Neural cell (in vitro differentiated cells): ENCODE results near the gene P2RY6. TPM values are rescaled to one million over a fixed set of nuclear protein-coding genes. Genes with fewer than 3 reads are reported as not detected.

Experiments used
- H2AFZ ChIP-seq: fragments of 200-600, 300-800 bp; sonication (generic), shearing (Covaris generic); 2 replicates; pipeline ENCODE4 v1.6.0; 2014; ENCODE audit warnings: low read depth, mild to moderate bottlenecking, antibody characterized with exemption, low read length, moderate library complexity
- H3F3A ChIP-seq: fragments of 200-600 bp; shearing (Covaris generic); 2 replicates; pipeline ENCODE4 v1.6.1; 2016; ENCODE audit warnings: mild to moderate bottlenecking, moderate library complexity, mixed read lengths, antibody characterized with exemption, low read length; ENCODE audit not compliant: insufficient read depth, poor library complexity, severe bottlenecking
- H3K27ac ChIP-seq: fragments of 200-600, 300-800 bp; sonication (generic), shearing (Covaris generic); 2 replicates; pipeline ENCODE4 v1.5.1; 2014; ENCODE audit warnings: mild to moderate bottlenecking, low read length, moderate library complexity
- H3K27me3 ChIP-seq: fragments of 300-800, 200-600 bp; sonication (generic), shearing (Covaris generic); 2 replicates; pipeline ENCODE4 v1.6.0; 2014; ENCODE audit warnings: mild to moderate bottlenecking, low read depth, low read length, moderate library complexity; ENCODE audit not compliant: insufficient read depth
- H3K36me3 ChIP-seq: fragments of 300-800, 200-600 bp; sonication (generic), shearing (Covaris generic); 2 replicates; pipeline ENCODE4 v1.5.1; 2014; ENCODE audit warnings: mild to moderate bottlenecking, antibody characterized with exemption, low read length, moderate library complexity; ENCODE audit not compliant: insufficient read depth
- H3K4me2 ChIP-seq: fragments of 300-800, 200-600 bp; sonication (generic), shearing (Covaris generic); 2 replicates; pipeline ENCODE4 v1.6.0; 2014; ENCODE audit warnings: mild to moderate bottlenecking, low read length
- H3K4me3 ChIP-seq: fragments of 300-800, 200-600 bp; sonication (generic), shearing (Covaris generic); 2 replicates; pipeline ENCODE4 v1.5.1; 2014; ENCODE audit warnings: mild to moderate bottlenecking, low read length, moderate library complexity
- H3K79me2 ChIP-seq: fragments of 200-600 bp; shearing (Covaris generic); replicated peaks from 2 replicates; pipeline ENCODE4 v1.6.0; 2014; ENCODE audit warnings: mild to moderate bottlenecking, low read length, moderate library complexity; ENCODE audit not compliant: insufficient read depth
- H3K9ac ChIP-seq: fragments of 300-800, 200-600 bp; sonication (generic), shearing (Covaris generic); 2 replicates; pipeline ENCODE4 v1.6.1; 2016; ENCODE audit warnings: mild to moderate bottlenecking, low read length, mixed read lengths
- H3K9me2 ChIP-seq: fragments of 200-600 bp; shearing (Covaris generic); 2 replicates; pipeline ENCODE4 v1.6.1; 2016; ENCODE audit warnings: mild to moderate bottlenecking, low read length, mixed read lengths; ENCODE audit not compliant: insufficient read depth
- H3K9me3 ChIP-seq: fragments of 200-600, 300-800 bp; sonication (generic), shearing (Covaris generic); 2 replicates; pipeline ENCODE4 v1.6.1; 2016; ENCODE audit warnings: mild to moderate bottlenecking, mixed run types, low read length, moderate library complexity, mixed read lengths
- H4K20me1 ChIP-seq: fragments of 200-600 bp; shearing (Covaris generic); 2 replicates; pipeline ENCODE4 v1.6.1; 2016; ENCODE audit warnings: mild to moderate bottlenecking, mixed run types; ENCODE audit not compliant: insufficient read depth
- CTCF ChIP-seq: fragments of 450-650 bp; IDR thresholded peaks from 2 replicates; pipeline ENCODE4 v1.5.1; 2014; ENCODE audit warnings: antibody characterized with exemption, mild to moderate bottlenecking, moderate library complexity; ENCODE audit not compliant: poor library complexity, severe bottlenecking
- EP300 ChIP-seq: fragments of 450-650 bp; conservative IDR thresholded peaks from 2 replicates; pipeline ENCODE4 v1.6.1; 2014; ENCODE audit warnings: antibody characterized with exemption, mild to moderate bottlenecking, moderate library complexity; ENCODE audit not compliant: poor library complexity, severe bottlenecking
- EZH2 ChIP-seq: fragments of 200-600, 300-800 bp; shearing (Covaris generic), sonication (generic); IDR thresholded peaks from 2 replicates; pipeline ENCODE4 v1.6.1; 2014; ENCODE audit warnings: antibody characterized with exemption, low read length, borderline replicate concordance, mild to moderate bottlenecking; ENCODE audit not compliant: insufficient read depth, poor library complexity, severe bottlenecking
- MXI1 ChIP-seq: fragments of 450-650 bp; conservative IDR thresholded peaks from 2 replicates; pipeline ENCODE4 v1.6.1; 2014; ENCODE audit warnings: antibody characterized with exemption, mild to moderate bottlenecking; ENCODE audit not compliant: poor library complexity, severe bottlenecking
- POLR2AphosphoS5 ChIP-seq: IDR thresholded peaks from 2 replicates; pipeline ENCODE4 v1.6.1; 2012
- RAD21 ChIP-seq: fragments of 450-650 bp; conservative IDR thresholded peaks from 2 replicates; pipeline ENCODE4 v1.6.1; 2014; ENCODE audit warnings: antibody characterized with exemption, mild to moderate bottlenecking, moderate library complexity
- REST ChIP-seq: IDR thresholded peaks from 2 replicates; pipeline ENCODE4 v1.6.1; 2012; ENCODE audit warnings: borderline replicate concordance
- SMC3 ChIP-seq: fragments of 450-650 bp; conservative IDR thresholded peaks from 2 replicates; pipeline ENCODE4 v1.6.1; 2014; ENCODE audit warnings: antibody characterized with exemption, mild to moderate bottlenecking, moderate library complexity; ENCODE audit not compliant: poor library complexity
- TAF1 ChIP-seq: IDR thresholded peaks from 2 replicates; pipeline ENCODE4 v1.6.1; 2012; ENCODE audit warnings: low read depth
- polyA minus RNA-seq: library from RNA; depleted of rRNA, polyadenylated mRNA; stranded (reverse); fragments of >200 nt; gene quantifications from 2 replicates; pipeline ENCODE4 v1.2.3, GENCODE V29; 2014
- polyA plus RNA-seq: library from polyadenylated mRNA; depleted of rRNA; stranded (reverse); fragments of >200 nt; gene quantifications from 2 replicates; pipeline ENCODE4 v1.2.3, GENCODE V29; 2014

Gene P2RY6
- not detected in 2 replicates for polyA plus RNA-seq
- not detected in 2 replicates for polyA minus RNA-seq

- TF ChIP-seq CTCF (no peak), TAF1 (no peak), EP300 (no peak), MXI1 (no peak), EZH2 (no peak), SMC3 (no peak), POLR2AphosphoS5 (no peak), REST (no peak), RAD21 (no peak)
- no peak within 1 kb of the TSS for H2AFZ ChIP-seq
- H3F3A ChIP-seq: no peaks in the 10 kb centered on the region
- no peak within 1 kb of the TSS for H3K27ac ChIP-seq
- no peak within 1 kb of the TSS for H3K9ac ChIP-seq
- no peaks in the 10 kb centered on the region for H3K27me3 ChIP-seq
- H4K20me1 ChIP-seq: no peaks in the 10 kb centered on the region
- no peaks in the 10 kb centered on the region for H3K9me2 ChIP-seq
- H3K36me3 ChIP-seq: no peaks in the 10 kb centered on the region
- no peaks in the 10 kb centered on the region for H3K79me2 ChIP-seq
- H3K4me3 ChIP-seq: no peak within 1 kb of the TSS
- H3K4me2 ChIP-seq: no peak within 1 kb of the TSS
- H3K9me3 ChIP-seq: no peaks in the 10 kb centered on the region
These were observed at the start of gene P2RY6 for GRCh38 chr11:73271936-73272679. Gene P2RY6, plus strand, starts transcription at chr11:73272338. Its CDS starts 24,181 bp downstream, at chr11:73296519.

GRCh38 chr11:73223998-73224730, 48.0 kb upstream of the P2RY6 start:
- no peaks in the 10 kb centered on the region for H3K36me3 ChIP-seq
- no peaks in the 10 kb centered on the region for H3K9me2 ChIP-seq
- TF ChIP-seq RAD21: no peak
- TF ChIP-seq MXI1: no peak
- TF ChIP-seq POLR2AphosphoS5: no peak
- TF ChIP-seq TAF1: no peak
- no peak for TF ChIP-seq REST
- TF ChIP-seq EZH2: no peak
- TF ChIP-seq SMC3: no peak
- no peak for TF ChIP-seq EP300
- TF ChIP-seq CTCF: no peak
- H3F3A ChIP-seq: no peaks in the 10 kb centered on the region
- no peak overlapping the region for H2AFZ ChIP-seq
- H3K9ac ChIP-seq: no peak overlapping the region
- no peak overlapping the region for H3K4me3 ChIP-seq
- no peaks in the 10 kb centered on the region for H4K20me1 ChIP-seq
- no peak overlapping the region for H3K27ac ChIP-seq
- no peak overlapping the region for H3K4me2 ChIP-seq
- H3K27me3 ChIP-seq: peaks cover 8% of the 10 kb centered on the region
- H3K9me3 ChIP-seq: no peaks in the 10 kb centered on the region
- H3K79me2 ChIP-seq: no peaks in the 10 kb centered on the region
